ENCODE results near the gene TEX29.

The TEX29 gene

DNA sequence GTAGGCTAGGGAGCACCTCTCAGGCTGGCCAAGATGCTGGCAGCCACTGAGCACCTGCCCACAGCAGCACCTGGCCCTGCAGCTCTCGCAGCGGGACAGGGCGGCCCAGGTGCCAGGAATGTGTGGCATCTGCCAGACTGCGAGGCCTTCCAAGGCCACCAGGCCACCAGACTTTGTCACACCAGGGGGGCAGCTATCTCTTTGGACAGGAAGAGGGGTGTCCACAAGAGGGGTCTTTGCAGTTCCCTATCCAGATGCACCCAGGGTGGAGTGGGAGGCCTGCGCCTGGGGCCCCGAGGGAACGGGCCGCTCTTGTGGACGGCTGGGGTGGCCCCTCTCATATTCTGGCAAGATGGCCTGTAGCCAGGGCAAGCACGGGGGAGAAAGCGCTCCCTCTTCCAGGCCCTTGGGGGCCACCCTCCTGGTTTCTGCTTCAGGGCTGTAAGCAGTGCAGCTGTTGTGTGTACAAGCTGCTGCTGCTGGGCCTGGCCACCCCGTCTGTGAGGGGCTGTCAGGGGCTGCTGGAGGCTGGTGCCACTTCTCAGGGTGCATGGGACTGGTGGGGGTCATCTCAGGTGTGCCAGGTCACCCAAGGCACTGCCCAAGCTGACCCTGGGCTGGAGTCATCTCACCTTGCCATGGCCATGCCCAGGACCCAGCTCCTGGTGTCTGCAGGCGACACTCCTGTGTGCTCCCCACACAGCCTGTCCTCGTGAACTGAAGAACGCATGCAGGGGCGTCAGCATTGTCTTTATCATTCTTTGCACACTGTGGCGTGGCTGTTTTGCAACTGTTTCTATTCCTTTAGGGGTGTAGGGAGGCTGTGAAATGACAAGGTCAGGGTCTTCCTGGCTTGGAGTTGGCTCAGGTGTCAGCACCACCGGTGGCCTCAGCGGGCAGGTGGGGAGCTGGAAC is 1.8 kb downstream of the TEX29 start:
- no peak for DNase-seq (ENCODE audit: low read depth)

DNA sequence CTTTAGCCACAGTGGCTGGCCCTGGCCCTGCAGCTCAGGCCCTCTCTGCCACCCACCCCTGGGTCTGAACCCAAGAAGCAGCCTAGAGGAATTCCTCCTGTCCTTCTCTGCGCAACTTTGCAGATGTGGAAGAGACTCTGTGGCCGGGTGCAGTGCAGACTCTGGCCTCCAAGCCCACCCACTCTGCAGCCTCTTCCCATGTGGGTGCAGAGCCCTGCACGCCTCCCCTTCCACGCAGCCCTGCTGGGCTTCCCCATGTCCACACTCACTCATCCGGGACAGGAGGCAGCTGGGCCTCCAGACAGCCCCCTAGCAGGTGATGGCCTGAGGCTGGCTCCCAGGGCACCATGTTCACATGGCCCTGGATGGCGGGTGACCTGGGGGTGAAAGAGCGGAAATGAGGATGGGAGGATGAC is 2.5 kb downstream of the TEX29 start:
- DNase-seq (ENCODE audit: low read depth), result no peak

DNA sequence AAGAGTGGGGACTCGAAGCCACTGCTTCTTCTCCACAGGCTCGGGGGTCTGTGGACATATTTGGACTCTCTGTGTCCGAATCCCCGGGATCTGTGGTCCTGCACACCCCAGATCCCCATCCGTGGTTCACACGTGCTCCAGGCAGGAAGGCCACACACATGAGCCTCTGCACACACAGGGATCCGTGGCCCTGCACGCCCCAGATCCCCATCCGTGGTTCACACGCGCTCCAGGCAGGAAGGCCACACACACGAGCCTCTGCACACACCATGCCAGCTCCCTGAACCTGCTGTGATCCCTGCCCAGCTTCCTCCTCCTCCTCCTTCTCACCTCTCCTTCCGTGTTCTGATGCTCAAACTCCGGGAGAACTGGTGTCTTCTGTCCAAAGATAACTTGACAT is 3.1 kb downstream of the TEX29 start:
- DNase-seq (ENCODE audit: low read depth), result no peak

DNA sequence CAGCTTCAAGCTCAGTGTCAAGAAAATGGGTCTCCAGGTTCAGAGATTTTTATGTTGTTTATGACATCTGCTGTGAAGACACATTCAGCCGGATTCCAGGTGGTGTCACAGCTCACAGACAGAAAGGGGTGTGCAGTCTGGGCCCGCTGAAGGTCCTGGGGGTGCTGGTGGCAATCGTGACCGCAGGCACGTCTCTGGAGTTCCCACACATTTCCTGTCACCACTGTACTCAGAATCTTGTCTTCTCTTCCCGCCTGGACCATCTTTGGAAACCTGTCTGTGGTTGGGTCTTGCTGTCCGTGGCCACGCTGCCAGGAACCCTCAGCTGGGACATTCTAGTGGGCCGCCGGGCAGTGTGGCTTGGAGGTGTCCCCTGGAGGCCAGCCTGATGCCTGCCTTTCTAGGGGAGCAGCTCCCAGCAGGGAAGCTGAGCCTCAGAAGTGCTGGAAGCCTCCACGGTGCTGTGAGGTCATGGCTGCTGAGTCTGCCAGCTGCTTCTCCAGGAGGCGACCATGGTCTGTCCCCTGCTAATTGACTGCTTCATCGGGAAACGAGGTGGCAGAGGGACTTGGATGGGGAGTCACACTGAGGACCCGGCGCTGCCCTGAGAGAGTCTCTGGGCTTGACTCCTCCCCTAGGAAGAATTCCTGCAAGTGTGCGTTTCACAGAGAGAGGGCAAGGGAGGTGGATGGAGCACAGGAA is 3.7 kb downstream of the TEX29 start:
- DNase-seq (ENCODE audit: low read depth), result no peak

- no peak for DNase-seq (ENCODE audit: low read depth)
Observed at GRCh38 chr13:111324736-111325135, 4.3 kb downstream of the TEX29 start.

DNA sequence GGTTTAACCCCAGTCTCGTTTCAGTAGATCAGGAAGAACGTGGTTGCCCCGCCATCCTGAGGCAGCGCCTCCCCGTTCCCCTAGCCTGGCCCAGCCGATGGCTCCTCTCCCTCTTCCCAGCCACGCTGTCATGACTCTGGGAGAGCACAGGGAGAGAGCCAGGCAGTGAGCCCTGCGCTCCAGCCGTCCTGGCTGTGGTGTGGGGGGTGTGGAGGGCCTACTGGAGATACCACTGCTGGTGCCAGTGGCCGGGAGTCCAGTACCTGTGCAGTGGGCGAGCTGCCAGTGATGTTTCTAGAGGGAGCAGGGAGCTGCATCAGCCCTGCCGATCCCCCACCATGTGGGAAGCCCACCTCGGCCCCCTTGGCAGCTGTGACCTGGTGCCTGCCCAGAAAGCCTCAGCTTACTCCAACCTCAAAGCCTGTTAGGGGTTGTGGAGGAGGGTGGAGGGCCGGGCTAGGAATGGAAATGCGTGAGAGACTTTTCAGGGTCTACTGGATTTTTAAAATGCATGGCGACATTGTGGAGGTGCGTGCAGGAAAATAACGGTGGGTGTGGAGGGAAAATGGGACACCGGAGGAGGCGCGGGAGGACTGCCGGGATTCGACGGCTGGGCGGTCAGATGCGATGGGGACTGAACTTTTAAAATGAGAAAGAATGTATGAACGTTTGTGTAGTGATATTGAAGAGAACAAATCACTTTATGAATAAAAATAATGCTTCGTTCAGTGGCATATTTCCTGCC is 4.9 kb downstream of the TEX29 start:
- DNase-seq (ENCODE audit: low read depth), result no peak

DNA sequence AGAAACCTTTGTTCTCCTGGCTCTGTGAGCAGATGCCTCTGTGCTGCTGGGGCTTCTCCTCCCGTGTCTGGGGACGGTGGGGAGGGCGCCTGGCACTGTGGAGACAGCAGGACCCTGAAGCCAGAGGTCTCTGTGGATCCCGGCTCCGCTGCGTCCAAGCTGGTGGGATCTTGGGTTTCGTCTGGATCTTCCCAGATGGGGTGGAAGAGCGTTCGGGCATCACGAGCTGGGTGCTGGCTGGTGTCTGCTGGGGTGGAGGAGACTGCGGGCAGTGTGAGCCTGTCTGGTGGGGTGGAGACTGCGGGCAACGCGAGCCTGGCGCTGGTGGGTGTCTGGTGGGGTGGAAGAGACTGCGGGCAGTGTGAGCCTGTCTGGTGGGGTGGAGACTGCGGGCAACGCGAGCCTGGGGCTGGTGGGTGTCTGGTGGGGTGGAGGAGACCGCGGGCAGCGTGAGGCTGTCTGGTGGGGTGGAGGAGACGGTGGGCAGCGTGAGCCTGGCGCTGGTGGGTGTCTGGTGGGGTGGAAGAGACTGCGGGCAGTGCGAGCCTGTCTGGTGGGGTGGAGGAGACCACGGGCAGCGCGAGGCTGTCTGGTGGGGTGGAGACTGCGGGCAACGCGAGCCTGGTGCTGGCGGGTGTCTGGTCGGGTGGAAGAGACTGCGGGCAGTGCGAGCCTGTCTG is 5.6 kb downstream of the TEX29 start:
- no peak for DNase-seq (ENCODE audit: low read depth)

DNA sequence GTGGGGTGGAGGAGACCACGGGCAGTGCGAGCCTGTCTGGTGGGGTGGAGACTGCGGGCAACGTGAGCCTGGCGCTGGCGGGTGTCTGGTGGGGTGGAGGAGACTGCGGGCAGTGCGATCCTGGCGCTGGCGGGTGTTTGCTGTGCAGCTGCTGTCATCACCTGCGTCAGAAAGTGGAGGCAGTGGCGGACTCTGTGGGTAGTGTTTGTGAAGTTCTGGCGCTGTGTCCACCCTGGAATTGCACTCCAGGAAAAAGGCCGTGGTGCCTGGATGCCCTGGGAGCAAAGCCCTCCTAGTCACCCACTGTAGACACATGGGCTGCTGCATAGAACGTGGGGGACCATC is 6.2 kb downstream of the TEX29 start:
- DNase-seq (ENCODE audit: low read depth), result no peak

GRCh38 chr13:111326981-111327642 is 6.7 kb downstream of the TEX29 start:
- no peak for DNase-seq (ENCODE audit: low read depth)

DNA sequence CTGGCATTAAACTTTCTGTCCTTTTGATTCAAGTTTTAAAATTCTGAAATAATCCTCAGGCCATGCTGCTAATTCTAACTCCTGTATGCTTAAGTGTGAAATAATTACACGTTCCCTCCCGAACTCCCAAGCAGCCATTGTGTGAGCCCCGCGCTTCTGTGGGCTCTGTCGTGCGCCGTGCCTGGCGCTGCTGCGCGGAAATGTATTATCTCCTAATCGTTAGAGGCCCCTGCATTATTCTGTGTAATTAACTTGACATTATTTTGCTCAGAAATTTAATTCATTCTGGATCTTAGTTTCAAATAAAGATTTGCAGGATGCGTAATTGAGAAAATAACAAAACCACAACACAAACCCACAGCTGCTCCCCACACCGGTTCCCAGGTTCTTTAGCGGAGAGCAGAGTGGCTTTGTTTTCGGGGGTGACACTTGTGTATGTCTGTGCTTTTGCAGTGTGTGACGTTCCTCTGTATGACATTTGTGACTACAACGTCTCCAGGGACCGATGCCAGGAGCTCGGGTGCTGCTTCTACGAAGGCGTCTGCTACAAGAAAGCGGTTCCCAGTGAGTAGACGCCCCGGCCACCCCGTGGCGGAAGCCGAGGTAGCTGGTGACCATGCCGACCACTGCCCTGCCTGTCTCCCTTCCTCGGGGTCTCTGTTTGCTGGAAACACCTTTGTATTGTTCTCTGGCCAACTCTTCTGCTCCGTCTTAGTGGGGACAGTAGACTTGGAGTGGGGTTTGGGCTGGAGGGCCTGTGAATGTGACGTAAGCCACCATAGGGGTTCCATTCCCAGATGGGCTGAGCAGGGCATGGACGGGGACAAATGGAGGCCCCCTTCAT is 7.5 kb downstream of the TEX29 start:
- no peak for DNase-seq (ENCODE audit: low read depth)

DNA sequence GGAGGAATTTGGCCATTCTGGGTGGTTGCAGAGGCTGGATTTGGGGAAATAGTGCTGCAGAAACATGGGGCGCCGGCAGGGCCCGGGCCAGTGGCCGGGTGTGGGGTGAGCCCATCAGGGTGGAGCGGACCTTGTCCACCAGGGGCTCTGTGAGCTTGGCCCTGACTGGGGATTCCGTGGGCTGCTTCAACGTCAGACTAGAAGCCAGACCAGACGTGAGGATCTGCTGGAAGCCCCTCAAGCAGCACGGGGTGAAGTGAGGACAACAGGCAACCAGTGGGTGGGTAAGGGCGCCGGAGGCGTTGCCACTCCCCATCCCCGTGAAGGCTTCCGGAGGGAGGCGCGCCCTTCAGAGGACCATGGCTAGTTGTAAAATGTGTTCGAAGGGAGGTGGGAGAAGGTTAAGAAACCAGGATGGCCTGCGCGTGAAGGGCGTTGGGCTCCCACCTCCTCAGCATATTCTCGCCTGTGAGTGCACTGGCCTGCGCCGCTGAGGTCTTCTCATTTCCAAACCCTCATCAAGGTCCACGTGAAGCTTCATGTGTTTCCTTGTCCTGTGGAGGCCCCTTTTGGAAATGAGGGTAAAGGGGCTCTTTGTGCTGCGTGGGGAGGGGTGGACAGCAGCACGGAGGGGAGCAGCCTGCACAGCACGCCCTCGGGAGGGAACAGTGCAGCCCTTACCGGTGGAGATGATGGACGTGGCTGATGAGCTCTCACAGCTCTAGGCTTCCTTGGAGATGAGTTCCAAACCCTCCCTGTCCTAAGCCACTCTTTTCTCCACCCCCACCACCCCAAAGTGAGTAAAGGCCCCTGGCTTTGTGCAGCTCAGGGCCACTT is 8.3 kb downstream of the TEX29 start:
- DNase-seq (ENCODE audit: low read depth), result no peak

- no peak for DNase-seq (ENCODE audit: low read depth)
Observed at GRCh38 chr13:111329641-111330040, 9.2 kb downstream of the TEX29 start.

DNA sequence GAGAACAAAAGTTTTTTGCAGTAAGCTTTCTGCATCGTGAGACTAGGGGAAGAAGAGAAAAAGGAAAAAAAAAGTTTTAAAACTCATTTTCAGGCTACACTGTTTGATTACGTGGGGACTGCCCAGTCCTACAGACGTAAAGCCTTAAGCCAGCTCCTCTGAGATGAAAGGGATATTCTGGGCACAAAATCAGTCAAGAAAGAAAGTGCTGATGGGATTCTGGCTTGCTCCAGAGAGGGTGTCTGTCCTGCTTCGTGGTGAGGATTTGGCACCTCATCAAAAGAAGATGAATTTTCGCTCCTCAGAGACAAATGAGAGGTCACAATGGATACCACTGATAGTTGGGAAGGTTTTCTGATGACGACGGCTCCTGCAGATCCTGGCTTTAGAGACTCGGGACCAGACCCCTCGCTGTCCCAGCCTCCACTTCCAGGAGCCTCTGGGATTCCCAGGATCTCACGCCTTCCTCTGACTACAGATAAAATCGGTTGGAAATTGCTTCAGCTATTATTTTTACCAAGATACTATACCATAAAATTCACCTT is 9.7 kb downstream of the TEX29 start:
- no peak for DNase-seq (ENCODE audit: low read depth)

GRCh38 chr13:111335298-111335697 is 14.9 kb downstream of the TEX29 start:
- no peak for DNase-seq (ENCODE audit: low read depth)

DNA sequence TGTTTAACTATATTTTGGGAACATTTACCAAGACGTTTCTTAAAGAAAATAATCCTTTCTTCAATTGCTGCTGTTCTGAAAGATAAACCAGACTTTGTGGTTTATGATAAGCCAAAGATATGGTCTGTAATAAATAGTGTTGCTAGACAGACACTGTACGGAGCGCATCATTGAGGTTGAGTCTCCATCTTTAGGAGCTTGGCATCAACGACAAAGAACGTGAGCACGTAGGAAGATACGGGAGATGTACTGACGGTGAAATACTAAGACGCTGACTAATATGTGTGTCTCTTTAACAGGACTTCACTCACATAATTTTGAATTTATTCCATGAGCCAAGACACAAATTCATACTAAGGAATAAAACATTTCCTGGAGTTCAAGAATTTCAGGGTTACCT is 16.2 kb downstream of the TEX29 start:
- no peak for DNase-seq (ENCODE audit: low read depth)

DNA sequence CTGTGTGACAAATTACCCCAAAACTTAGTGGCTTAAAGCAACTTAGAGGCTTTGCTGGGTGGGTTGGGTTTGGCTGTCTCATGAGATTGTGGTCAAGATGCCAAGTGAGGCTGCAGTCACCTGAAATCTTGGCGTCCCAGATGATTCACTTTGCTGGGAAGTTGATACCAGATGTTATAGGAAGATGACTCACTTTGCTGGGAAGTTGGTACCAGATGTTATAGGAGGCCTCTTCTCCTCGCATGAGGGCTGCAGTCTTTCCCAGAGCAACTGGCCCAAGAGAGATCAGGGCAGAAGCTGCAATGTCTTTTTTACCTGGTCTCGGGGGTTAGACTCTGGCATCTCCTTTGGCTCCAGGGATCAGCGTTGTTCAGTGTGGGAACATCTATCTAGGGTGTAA is 16.8 kb downstream of the TEX29 start:
- DNase-seq (ENCODE audit: low read depth), result peak; percentile 74

DNA sequence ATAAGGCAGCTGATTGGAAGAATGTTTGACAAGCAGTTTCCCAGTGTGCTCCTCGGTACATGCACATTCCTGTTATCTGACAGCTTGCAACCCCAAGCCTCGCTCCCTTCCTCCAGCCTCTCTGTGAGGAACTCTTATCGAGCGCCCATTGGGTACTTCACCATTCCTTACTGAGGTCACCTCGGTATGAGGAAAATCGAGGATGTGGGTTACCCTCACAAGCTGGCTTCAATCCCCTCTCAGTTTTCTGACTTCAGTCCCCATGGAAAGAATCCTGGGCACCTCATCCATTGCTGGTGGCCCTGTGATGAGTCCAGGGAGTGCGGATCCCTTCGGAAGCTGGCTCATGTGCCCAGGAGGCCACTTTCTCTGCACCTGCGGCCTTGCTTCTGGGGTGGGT is 17.3 kb downstream of the TEX29 start:
- DNase-seq (ENCODE audit: low read depth), result no peak

DNA sequence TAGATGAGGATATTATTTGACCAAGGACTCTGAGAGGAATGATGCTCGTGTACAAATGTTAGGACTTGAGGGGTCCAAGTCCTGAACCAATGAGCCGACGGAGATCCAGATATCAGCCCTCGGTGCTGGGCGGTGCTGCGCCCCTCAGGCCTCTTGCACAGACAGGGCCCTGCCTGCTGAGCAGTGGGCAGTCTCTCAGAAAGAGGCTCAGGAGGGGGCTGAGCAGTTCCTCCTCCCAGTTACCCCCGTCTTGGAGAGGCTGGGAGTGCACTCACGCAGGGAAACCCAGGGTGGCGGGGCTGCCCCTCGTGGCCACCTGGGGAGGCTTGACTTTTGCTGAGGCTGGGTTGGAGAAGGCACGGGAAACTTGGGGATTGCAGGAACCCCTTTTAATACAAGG is 18.4 kb downstream of the TEX29 start:
- DNase-seq (ENCODE audit: low read depth), result no peak

GRCh38 chr13:111339366-111340143 is 19.1 kb downstream of the TEX29 start:
- DNase-seq (ENCODE audit: low read depth), result no peak
